Fibroblast of the conjunctiva (primary cell): ENCODE measurements around the gene PTTG1.
A peak's percentile ranks its signal among the peaks of the same experiment; 100 is the strongest.

Source experiments
- DNase-seq: peaks from one replicate; pipeline ENCODE4 v3.0.0-alpha.2; 2010; ENCODE audit warnings: low read depth

PTTG1 gene

GRCh38 chr5:160421625-160422258 is at the start of gene PTTG1:
Gene PTTG1, plus strand, starts transcription at chr5:160421855. Its CDS starts 458 bp downstream, at chr5:160422313.
- DNase-seq: peak; percentile 96

- DNase-seq: no peak
These were observed 46.5 kb upstream of the PTTG1 start for GRCh38 chr5:160375166-160375565.

- no peak for DNase-seq
These were observed 46.0 kb upstream of the PTTG1 start for GRCh38 chr5:160375701-160376100.

GRCh38 chr5:160376416-160376815 is 45.2 kb upstream of the PTTG1 start:
- DNase-seq: no peak

- no peak for DNase-seq
These were observed 44.0 kb upstream of the PTTG1 start for GRCh38 chr5:160377651-160378050.

GRCh38 chr5:160378330-160378729 is 43.3 kb upstream of the PTTG1 start:
- DNase-seq: no peak

DNA sequence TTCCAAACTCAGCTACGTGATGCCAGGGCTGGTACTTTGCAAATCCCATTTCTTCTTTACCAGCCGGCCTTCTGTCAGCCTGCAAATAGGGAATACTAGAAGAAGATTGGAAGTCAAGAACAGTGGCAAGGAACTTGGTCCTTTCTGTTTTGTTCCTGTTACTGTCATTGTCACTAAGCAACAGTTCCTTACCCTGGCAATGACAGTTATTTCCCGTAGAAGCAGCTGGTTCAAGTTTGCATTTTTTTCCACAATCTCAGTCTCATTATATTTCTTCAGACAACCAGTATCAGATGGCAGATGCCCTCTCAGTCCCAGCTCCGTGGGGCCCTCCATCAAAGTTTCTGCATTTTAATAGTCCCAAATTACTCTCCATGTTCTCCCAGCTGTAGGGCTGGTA is 42.1 kb upstream of the PTTG1 start:
- no peak for DNase-seq

- DNase-seq: no peak
These were observed 41.6 kb upstream of the PTTG1 start for GRCh38 chr5:160380041-160380440.

GRCh38 chr5:160382346-160382745 is 39.3 kb upstream of the PTTG1 start:
- DNase-seq: no peak

GRCh38 chr5:160384681-160385080 is 37.0 kb upstream of the PTTG1 start:
- no peak for DNase-seq

DNA sequence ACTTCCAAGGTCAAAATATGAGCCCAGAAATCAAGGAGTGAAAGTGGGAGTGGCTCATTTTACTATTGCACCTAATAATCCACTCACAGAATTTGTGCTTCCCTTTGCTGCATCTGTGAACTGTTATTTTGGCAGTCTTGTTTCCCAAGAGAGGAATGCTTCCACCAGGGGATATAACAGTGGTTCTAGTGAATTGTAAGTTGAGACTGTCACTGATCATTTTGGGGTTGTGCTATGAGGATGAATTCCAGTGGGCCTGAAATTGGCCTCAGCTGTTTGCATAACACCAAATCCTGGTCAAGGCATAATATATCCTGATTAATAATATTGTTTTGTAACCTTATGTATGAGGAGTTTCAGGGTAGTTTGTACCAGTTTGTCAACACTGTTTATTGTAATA is 36.2 kb upstream of the PTTG1 start:
- DNase-seq: no peak

DNA sequence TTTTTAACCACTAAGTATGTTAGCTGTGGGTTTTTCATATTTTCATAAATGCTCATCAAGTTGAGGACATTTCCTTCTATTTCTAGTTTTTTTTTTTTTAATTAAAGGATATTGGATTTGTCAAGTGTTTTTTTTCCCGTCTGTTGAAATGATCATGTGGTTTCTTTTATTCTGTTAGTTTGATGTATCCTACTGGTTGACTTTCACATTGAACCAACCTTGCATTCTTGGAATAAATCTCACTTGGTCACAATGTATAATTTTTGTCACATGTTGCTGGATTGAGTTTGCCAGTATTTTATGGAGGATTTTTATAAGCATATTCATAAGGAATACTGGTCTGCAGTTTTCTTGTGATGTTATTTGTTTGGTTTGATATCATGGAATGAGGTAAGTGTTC is 34.2 kb upstream of the PTTG1 start:
- no peak for DNase-seq

GRCh38 chr5:160390787-160391696 is 30.6 kb upstream of the PTTG1 start:
- DNase-seq: no peak

GRCh38 chr5:160395111-160395510 is 26.5 kb upstream of the PTTG1 start:
- no peak for DNase-seq

DNA sequence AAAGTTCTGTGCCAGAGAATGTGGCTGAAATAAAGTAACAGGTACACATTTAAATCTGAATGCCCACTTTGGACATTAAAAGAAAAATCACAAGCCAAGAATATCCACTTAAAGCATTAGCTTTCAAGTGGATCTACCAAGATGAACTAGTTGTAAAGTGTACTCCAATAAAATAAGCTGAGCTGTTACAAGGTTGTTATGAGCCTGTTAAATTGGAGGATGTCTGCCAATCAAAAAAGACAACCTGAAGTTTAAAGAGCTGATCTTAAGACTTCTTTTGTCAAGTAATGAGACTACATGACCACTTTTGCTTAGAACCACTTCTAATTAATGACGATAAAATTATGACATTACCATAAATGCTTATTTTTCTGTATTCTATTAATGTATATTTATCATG is 24.2 kb upstream of the PTTG1 start:
- DNase-seq: no peak

DNA sequence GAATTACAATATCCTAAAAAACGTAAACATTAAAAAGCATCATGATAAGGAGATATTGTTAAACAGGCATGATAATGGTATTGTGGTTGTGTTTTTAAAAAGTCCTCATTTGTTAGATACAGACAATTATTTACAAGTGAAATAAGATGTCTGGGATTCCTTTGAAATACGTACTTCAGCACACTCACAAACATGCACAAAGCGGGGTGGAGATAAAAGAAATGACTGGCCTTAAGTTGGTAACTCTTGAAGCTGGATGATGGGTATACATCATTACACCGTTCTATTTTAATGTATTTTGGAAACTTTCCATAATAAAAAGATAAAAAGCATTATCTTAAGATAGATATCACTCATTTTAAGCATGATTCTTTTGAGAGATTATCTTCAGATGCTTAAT is 22.8 kb upstream of the PTTG1 start:
- DNase-seq: no peak

- peak; percentile 91 for DNase-seq
These were observed 22.0 kb upstream of the PTTG1 start, which contains the start of gene FAM200C for GRCh38 chr5:160399402-160400353. Gene FAM200C, minus strand, starts transcription at chr5:160400054. Its CDS starts 4,564 bp downstream, at chr5:160395490.

- DNase-seq: peak; percentile 90
These were observed 2.8 kb upstream of the PTTG1 start, which contains the start of gene SLU7 for GRCh38 chr5:160418561-160419457. Gene SLU7, minus strand, starts transcription at chr5:160419081. Its CDS starts 3,787 bp downstream, at chr5:160415294.

GRCh38 chr5:160419458-160420330 is 2.0 kb upstream of the PTTG1 start:
- DNase-seq: no peak

- no peak for DNase-seq
These were observed 1.4 kb upstream of the PTTG1 start for GRCh38 chr5:160420331-160420610.
